Heart left ventricle (tissue), 16 donors: ENCODE results near the gene MCU. TPM values are rescaled to one million over a fixed set of nuclear protein-coding genes. Genes with fewer than 3 reads are reported as not detected.

Experiments
- ATAC-seq, 4 donors: fragments of 200-7000 bp; cut with Tn5 transposase; one replicate each; pipeline ENCODE4 v1.9.1; 2020 to 2022; ENCODE audit warnings: moderate library complexity in 4 of 4, mild to moderate bottlenecking in 3 of 4, moderate number of reproducible peaks in 1 of 4
- DNase-seq, 5 donors: peaks; one replicate each; pipeline ENCODE4 v3.0.0-alpha.2; 2020
- H3K27ac ChIP-seq, 12 donors: fragments of 200-600 bp; sonication (generic) in 4 of 12; one replicate each; pipeline versions ENCODE4 v1.5.0 to v1.8.0; 2016 to 2022; ENCODE audit warnings: mild to moderate bottlenecking in 2 of 12
- H3K27me3 ChIP-seq, 9 donors: fragments of 200-600 bp; sonication (generic) in 2 of 9; one replicate each; pipeline versions ENCODE4 v1.5.1 to v1.8.0; 2016 to 2022; ENCODE audit warnings: mild to moderate bottlenecking in 3 of 9
- H3K36me3 ChIP-seq, 9 donors: fragments of 200-600 bp; sonication (generic) in 2 of 9; one replicate each; pipeline versions ENCODE4 v1.5.0 to v1.8.0; 2018 to 2022; ENCODE audit warnings: mild to moderate bottlenecking in 2 of 9
- H3K4me1 ChIP-seq, 12 donors: fragments of 200-600 bp; sonication (generic) in 4 of 12; one replicate each; pipeline versions ENCODE4 v1.5.0 to v1.8.0; 2016 to 2022; ENCODE audit warnings: mild to moderate bottlenecking in 3 of 12
- H3K4me3 ChIP-seq, 12 donors: fragments of 200-600 bp; sonication (generic) in 4 of 12; one replicate each; pipeline versions ENCODE4 v1.5.0 to v1.8.0; 2017 to 2022; ENCODE audit warnings: mild to moderate bottlenecking in 9 of 12, moderate library complexity in 4 of 12
- H3K9me3 ChIP-seq, 12 donors: fragments of 200-600 bp; sonication (generic) in 4 of 12; one replicate each; pipeline versions ENCODE4 v1.5.0 to v1.8.0; 2016 to 2022; ENCODE audit warnings: mild to moderate bottlenecking in 1 of 12
- CTCF ChIP-seq, 12 donors: fragments of 200-600 bp; sonication (generic) in 4 of 12; IDR thresholded peaks; one replicate each; pipeline versions ENCODE4 v1.5.0 to v1.8.0; 2018 to 2022; ENCODE audit warnings: antibody characterized with exemption in 12 of 12, mild to moderate bottlenecking in 5 of 12
- POLR2A ChIP-seq, 2 donors: fragments of 450-650 bp; IDR thresholded peaks; one replicate each; pipeline ENCODE4 v1.6.1; 2017; ENCODE audit warnings: antibody characterized with exemption in 2 of 2, mild to moderate bottlenecking in 2 of 2, moderate library complexity in 2 of 2
- WGBS, 4 donors: extraction: QIAGEN DNeasy Blood & Tissue Kit in 2 of 4; methylation state at CpG; one replicate each; pipeline versions ENCODE4 v1.1.5 to v1.1.7; 2013 to 2018; 5-methylcytosine and 5-hydroxymethylcytosine counted together
- intact Hi-C, 10 donors: fragments of 100-400 bp; cut with DNase I; formaldehyde crosslinking; loops; one replicate each; pipeline versions ENCODE4 v1.11.1 to v1.14.2; 2022
- polyA plus RNA-seq, 2 donors: library from polyadenylated mRNA; stranded (reverse); fragments of 200-250 nt; gene quantifications; one replicate each; pipeline ENCODE4 v1.2.3, GENCODE V29; 2013
- total RNA-seq, 9 donors: library from RNA; depleted of rRNA in 2 of 9; stranded (reverse); fragments of >200 nt in 2 of 9; fragmentation: NEBNext Ultra II Directional in 3 of 9; extraction: Animal tissue kit (Norgen Biotek cat#: 25700) in 3 of 9; gene quantifications; one replicate each; pipeline versions ENCODE4 v1.1.0 to v1.2.4, GENCODE V29; 2016 to 2023
- donor health status: ischemic (EF 13 %, LVEDD 7.1; RV severe dilation, severe dysfunction).
- donor health status: healthy with polysubstance abuse.
- donor health status: DM: no; HTN: yes; CAD: no.
- donor health status: DM: no; HTN: no; CAD: no.
- donor health status: ischemic (EF 25% LVEDD 6.9; RV normal size, moderate dysfunction).
- donor health status: ischemic (EF 25% LVEDD 5.7; RV mildly dilated, moderate dysfunction).
- donor health status: healthy.
- donor health status: DM: yes; HTN: yes; CAD: no.
- donor health status: ischemic (EF 35%, LVEDD 5.7; RV mildly dilated, moderate dysfunction).
- donor health status: nonischemic (EF 11% LVEDD 7.7; RV severe dilation, severe dysfunction).
- donor health status: DM: yes; HTN: yes; CAD: no.
- donor health status: PGD.
- donor health status: ischemic (EF 29% LVEDD 5.4; RV normal size, mild dysfunction).
- donor health status: nonischemic (EF 23%, LVEDD 6.1; RV moderate dilation, normal function).

MCU gene
- total and polyA plus RNA-seq, 11 donors: 11.4 to 16.9 (median 13.6) TPM

DNA sequence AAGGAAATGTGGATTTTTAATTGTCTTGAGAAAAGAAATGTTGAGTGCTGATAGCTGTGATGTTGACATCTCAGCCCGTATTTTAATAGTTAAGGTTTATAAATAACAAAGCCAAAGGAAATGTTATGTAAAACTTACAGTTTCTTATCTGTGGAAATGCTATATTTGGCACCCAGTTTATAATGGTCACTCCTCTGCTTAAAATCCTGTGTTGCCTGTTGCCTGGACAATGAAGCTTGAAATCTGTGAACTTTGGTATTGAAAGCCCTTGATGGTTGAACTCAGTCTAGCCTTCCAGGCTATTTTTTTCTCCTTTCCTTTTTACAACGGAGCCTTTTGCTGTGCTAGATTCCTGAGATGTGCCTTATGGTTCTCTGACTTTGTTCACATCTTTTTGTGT is 46.5 kb downstream of the MCU start:
- Histone ChIP-seq H3K9me3 (no peaks in the 10 kb centered on the region), H3K36me3 (no peaks in the 10 kb centered on the region), H3K4me1 (peaks cover 0 to 72% (median 41%) of the 10 kb centered on the region in 12 donors), H3K27ac (peak overlapping the region in 11 of 12 donors; percentile 31 to 75 (median 53)), H3K27me3 (no peaks in the 10 kb centered on the region), H3K4me3 (peak overlapping the region in 4 of 12 donors; percentile 1 to 19 (median 7))
- ATAC-seq (peak in 3 of 4 donors; percentile 39 to 73 (median 63)), DNase-seq (peak in 1 of 5 donors; percentile 20)
- 0 to 6% (median 3%) methylated on average over 2 of the region's 2 CpGs for WGBS, 4 donors
- no peak for TF ChIP-seq POLR2A (IDR thresholded peaks at IDR 0.05)
- no peak for TF ChIP-seq CTCF (IDR thresholded peaks at IDR 0.05)
- intact Hi-C loops: no loop called here

DNA sequence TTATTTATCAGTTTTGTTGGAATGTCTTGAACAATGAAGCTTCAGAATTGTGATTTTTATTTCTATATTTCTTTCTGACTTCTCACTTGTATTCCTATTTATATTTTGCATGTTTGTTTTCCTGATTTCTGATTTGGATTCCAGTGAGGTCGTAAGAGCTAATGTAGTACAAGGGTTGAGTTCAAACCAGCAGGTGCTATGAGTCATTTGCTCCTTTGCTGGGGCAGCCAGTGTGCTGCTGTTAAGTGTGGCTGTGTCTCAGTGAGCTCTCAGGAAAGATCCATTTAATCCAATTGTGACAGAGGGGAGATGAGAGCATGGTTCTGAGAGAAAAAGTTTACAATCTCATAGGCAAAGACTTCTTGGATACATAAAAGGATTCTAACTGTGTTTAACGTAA is 48.6 kb downstream of the MCU start:
- TF ChIP-seq CTCF (IDR thresholded peaks at IDR 0.05) (no peak), POLR2A (IDR thresholded peaks at IDR 0.05) (no peak)
- 62 to 68% (median 64%) methylated on average over 2 of the region's 2 CpGs for WGBS, 4 donors
- H3K4me3 ChIP-seq: no peak overlapping the region
- intact Hi-C loops: no loop called here
- H3K27ac ChIP-seq: peak overlapping the region in 1 of 12 donors; percentile 24
- peak; percentile 59 to 92 (median 81) for ATAC-seq
- no peaks in the 10 kb centered on the region for H3K9me3 ChIP-seq
- peak in 4 of 5 donors; percentile 16 to 76 (median 41) for DNase-seq
- H3K27me3 ChIP-seq: no peaks in the 10 kb centered on the region
- peaks cover 0 to 83% (median 42%) of the 10 kb centered on the region in 12 donors for H3K4me1 ChIP-seq
- no peaks in the 10 kb centered on the region for H3K36me3 ChIP-seq

DNA sequence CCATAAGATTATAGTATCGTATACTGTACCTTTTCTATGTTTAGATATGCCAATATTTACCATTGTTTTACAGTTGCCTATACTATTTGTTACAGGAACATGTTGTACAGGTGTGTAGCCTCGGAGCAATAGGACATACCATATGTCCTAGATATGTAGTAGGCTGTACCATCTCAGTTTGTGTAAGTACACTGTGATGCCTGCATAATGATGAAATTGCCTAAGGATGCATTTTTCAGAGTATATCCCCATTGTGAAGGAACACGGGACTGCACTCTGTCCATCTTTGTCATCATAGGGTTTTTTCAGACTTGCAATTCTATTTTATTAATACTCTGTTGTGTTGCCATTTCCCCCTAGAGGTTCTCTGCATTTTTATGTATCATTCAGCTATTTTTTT is 50.1 kb downstream of the MCU start:
- intact Hi-C loops: no loop called here
- 93 to 96% (median 95%) methylated on average over 3 of the region's 3 CpGs for WGBS, 4 donors
- Histone ChIP-seq H3K4me3 (no peak overlapping the region), H3K27ac (no peak overlapping the region), H3K27me3 (no peaks in the 10 kb centered on the region), H3K4me1 (peaks cover 0 to 83% (median 31%) of the 10 kb centered on the region in 12 donors), H3K9me3 (no peaks in the 10 kb centered on the region), H3K36me3 (no peaks in the 10 kb centered on the region)
- no peak for TF ChIP-seq CTCF (IDR thresholded peaks at IDR 0.05)
- TF ChIP-seq POLR2A (IDR thresholded peaks at IDR 0.05): no peak
- DNase-seq (no peak), ATAC-seq (no peak)

DNA sequence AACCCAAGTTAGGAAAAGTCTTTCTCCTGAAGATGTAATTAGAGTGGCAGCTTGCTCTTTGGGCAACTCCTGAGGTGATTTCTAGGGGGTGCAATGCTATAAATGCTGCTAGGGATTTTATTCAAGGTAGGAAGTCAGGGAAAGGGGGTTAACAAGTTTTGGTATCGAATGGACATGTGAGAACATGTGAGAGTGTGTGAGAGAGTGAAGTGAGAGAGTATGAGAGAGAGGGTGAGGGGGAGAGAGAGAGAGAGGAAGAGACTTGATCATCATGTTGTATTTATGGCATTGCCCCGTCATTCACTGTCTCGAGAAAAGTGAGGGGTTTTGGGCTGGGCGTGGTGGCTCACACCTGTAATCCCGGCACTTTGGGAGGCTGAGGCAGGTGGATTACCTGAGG is 50.9 kb downstream of the MCU start:
- ATAC-seq (no peak), DNase-seq (no peak)
- Histone ChIP-seq H3K4me1 (peaks cover 0 to 78% (median 27%) of the 10 kb centered on the region in 12 donors), H3K4me3 (no peak overlapping the region), H3K36me3 (no peaks in the 10 kb centered on the region), H3K27ac (no peak overlapping the region), H3K27me3 (no peaks in the 10 kb centered on the region), H3K9me3 (no peaks in the 10 kb centered on the region)
- intact Hi-C loops: no loop called here
- WGBS, 4 donors: 90 to 97% (median 94%) methylated on average over 5 of the region's 5 CpGs
- TF ChIP-seq CTCF (IDR thresholded peaks at IDR 0.05) (no peak), POLR2A (IDR thresholded peaks at IDR 0.05) (no peak)
